SK-MEL-5 (cell line): ENCODE results near the gene MMP15. TPM values are rescaled to one million over a fixed set of nuclear protein-coding genes. Genes with fewer than 3 reads are reported as not detected.

Experiments
- DNase-seq: peaks from one replicate; pipeline ENCODE4 v3.0.0-alpha.2; 2016; ENCODE audit warnings: low read depth, low spot score
- in situ Hi-C: cut with HindIII; loops from 2 replicates; pipeline ENCODE4 v1.10.0; 2016; ENCODE audit warnings: low sequenced_read_pairs, high pct_unique_total_duplicates, low pct_unique_long_range_greater_than_20kb
- total RNA-seq: library from RNA; depleted of rRNA; stranded (reverse); fragments of >200 nt; shearing (Covaris generic); gene quantifications from 2 replicates; pipeline ENCODE4 v1.2.3, GENCODE V29; 2014

MMP15 gene
- total RNA-seq, 1 experiment from 2014 or later, result 9.1 TPM

DNA sequence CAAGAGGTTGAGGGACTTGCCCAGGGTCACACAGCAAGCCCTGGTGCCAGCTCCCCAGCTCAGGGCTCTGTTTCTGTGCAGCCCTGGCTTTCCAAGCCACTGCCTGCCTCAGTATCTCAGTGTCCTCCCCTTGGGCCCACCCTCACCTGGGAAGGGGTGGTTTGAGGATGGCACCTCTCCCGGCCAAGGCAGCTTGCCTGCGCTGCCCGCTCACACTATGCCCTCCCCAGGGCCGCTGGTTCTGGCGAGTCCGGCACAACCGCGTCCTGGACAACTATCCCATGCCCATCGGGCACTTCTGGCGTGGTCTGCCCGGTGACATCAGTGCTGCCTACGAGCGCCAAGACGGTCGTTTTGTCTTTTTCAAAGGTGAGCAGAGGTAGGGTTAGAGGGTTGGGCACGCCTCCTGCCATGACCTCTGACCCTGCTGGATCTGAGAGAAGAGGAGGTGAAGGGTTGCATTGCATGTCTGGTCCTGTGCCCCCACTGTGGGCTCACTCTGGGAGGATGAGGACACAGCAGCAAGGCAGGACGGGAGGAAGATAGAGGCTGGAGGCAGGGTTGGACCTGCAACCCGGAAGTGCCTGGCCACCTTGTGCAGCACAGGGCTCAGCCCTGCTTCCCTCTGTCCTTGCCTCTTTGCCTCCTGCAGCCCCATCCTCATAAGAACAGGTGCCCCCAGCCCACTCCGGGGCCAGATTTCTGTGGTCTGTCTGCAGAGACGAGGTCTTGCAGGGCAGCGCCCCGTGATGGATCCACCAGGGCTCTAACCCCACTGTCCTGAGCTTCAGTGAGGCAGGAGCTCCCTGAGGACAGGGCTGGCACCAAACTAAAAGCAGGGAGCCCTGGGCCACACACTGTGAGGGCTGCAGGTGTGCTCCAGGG lies 16.7 kb downstream of the MMP15 start:
- in situ Hi-C loops, result no loop called here

GRCh38 chr16:58042886-58043515 lies 17.4 kb downstream of the MMP15 start:
- DNase-seq, result no peak
- in situ Hi-C loops, result no loop called here

More for the DNA sequence above, 16.7 kb downstream of the MMP15 start:
- DNase-seq, result no peak

GRCh38 chr16:58043571-58044155 lies 18.1 kb downstream of the MMP15 start:
- in situ Hi-C loops, result no loop called here

DNA sequence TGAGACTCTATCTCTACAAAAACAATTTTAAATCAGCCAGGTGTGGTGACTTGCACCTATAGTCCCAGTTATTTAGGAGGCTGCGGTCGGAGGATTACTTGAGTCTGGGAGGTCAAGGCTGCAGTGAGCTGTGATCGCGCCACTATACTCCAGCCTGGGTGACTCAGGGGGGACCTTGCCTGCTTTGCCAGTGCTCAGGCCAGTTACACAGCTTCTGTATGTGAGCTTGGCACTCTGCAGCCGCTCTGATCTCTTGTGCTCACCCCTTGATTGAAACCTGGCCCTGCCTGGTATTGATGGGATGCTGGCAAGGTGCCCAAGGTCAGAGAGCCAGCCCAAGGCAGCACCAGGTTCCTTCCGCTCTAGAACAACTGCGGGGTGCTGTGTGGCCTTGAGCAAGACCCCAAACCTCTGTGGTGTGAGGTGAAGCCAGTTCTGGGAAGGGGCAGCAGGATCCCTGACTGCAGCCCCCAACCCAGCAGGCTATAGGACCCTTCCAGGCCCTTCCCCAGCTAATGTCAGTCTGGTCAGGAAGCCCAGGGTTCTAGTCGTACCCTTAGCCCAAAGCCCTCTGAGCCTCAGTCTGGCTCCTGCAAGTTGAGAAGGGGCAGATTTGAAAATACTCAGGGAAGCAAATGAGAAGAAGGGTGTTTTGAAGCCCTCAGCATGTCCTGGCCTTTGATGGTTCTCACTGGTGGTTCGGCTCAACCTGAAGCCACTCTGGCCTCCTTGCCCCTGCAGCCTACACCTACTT lies 18.9 kb downstream of the MMP15 start:
- no peak for DNase-seq
- in situ Hi-C loops, result no loop called here

More at GRCh38 chr16:58043571-58044155, 18.1 kb downstream of the MMP15 start:
- DNase-seq, result no peak

- in situ Hi-C loops, result no loop called here
These were observed 19.5 kb downstream of the MMP15 start for GRCh38 chr16:58045096-58045495.

DNA sequence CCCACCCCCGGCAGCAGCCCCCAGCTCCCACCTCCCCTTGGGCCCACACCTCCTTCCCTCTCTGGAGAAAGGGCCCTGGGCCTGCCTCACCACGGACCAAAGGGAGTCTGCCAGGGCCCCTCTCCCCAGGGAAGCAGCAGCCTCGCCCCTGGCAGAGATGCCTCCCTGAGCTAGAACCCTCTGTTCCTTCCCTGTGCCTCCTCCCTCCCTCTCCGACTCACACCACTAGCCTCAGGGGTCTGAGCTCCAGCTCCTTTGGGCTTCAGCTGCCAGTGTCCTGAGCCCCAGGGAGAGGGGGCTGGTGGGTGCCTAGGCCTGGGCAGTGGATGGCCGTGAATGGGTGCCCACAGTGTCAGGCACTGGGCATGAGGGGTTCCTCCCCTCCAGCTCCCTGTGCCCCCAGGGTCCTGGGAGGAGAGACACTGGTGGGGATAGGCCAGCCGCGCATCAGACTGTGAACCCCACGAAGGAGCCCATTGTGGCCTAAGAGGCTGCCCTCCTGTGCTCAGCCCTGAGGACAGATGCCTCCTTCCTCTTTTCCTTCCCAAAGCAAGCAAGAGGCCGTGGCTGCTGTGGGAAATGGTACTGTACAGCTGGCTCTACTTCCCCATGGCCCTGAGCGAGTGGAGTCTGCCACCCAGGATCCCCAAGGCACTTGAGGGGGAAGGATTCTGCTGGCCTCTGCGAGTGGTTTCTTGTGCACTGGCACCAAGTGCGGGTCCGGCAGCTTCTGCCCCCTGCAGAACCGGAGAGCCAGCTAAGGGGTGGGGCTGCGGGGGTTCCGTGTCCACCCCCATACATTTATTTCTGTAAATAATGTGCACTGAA lies 20.7 kb downstream of the MMP15 start:
- DNase-seq, result no peak
- in situ Hi-C loops, result no loop called here

More at GRCh38 chr16:58045096-58045495, 19.5 kb downstream of the MMP15 start:
- DNase-seq, result no peak

DNA sequence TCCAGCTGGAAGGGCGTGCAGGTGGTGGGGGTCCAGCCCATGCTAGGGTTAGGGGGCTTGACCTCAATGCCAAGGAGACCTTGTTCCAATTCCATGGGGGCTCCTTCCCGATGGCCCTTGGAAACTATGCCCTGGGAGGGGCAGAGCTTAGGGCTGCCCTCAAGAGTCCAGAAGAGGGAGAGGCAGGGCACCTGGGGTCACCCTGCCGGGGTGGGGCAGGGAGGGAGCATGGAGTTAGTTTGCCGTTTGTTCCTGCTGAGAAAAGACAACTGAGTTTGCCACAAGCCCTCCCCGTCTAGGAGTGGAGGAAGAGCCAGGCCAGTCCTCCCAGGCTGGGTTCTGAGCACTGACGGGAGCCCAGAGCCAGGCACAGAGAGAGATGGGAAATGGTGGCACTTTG lies 21.4 kb downstream of the MMP15 start:
- no peak for DNase-seq
- in situ Hi-C loops, result no loop called here

DNA sequence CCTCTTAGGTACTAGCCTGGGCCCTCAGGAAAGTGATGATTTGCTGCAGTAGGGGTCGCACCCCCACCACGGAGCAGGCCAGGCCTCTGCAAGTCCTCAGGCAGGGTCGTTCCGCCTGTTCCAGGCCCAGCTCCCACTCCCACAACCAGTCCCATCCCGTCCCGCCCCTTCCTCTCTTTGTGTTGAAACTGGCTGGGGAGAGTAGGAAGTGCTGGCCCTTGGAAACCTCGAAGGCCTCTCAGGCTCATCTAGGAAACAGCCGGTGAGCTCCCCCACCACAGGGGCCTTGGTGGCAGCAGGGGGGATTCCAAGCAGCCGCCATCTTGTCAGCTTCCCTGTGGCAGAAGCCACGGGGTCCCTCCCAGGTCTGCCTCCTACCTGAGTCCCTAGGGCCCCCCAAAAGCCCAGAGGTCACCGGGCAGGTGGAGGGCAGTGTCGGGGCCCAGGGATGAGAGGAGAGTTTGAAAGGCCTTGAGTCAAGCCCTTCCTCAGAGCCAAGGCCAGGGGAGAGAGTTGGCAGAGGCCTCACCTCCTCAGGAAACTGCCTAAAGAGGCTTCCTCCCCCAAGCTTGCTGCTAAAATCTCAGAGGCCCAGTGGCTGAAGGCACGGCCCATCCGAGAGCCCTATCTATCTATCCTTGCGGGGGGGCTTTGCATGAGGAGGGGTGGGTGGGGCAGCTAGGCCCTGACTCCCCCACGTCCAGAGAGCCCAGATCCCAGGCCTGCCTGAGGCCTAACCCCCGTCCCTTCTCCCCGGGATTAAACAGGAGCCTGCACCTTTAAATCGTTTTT lies 22.2 kb downstream of the MMP15 start:
- no peak for DNase-seq
- in situ Hi-C loops, result no loop called here

GRCh38 chr16:58048494-58049231 lies 23.1 kb downstream of the MMP15 start:
- DNase-seq, result peak; percentile 62
- in situ Hi-C loops, result no loop called here

DNA sequence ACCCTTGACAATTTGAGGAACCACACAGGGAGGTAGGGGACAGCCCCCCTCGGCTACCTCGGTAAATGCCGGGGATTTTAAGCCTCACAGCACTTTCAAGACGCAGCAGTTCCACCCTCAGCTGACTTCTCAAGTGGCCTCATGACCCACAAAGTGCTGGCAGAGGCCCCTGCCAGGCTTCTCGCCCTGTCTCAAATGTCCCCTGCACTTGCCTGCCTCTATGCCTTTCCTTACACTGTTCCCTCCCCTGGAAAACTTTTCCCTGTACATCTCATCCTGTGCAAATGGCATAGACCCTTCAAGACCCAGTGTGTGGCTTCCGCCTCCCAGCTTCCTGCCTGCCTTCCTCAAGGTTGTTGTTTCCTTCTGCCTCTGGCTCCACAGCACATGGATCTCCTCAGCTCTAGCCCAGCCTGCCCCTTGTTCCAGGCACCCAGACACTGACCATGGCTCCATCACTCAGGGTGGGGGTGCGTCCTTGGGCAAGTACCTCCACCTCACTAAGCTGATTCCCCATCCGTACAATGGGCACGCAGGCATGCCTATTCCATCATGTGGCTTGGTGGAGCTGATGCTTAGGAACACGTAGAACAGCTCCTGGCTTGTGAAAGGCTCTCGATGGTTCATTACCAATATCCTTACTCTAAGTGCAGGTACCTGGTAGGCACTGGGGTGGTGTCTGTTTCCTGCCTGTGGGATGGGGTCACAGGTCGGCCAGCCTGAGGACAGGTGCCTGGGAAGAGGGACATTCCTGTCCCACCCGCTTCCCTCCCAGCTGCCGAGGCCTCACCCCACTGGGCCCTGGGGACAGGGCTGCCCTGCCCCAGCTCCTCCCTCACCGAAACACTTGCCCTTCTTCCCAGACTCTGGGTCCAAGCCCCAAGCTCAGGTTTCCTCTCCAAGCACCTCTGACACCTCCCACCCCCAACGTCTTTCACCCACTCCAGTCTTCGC lies 24.0 kb downstream of the MMP15 start:
- in situ Hi-C loops, result no loop called here
- peak; percentile 52 for DNase-seq

DNA sequence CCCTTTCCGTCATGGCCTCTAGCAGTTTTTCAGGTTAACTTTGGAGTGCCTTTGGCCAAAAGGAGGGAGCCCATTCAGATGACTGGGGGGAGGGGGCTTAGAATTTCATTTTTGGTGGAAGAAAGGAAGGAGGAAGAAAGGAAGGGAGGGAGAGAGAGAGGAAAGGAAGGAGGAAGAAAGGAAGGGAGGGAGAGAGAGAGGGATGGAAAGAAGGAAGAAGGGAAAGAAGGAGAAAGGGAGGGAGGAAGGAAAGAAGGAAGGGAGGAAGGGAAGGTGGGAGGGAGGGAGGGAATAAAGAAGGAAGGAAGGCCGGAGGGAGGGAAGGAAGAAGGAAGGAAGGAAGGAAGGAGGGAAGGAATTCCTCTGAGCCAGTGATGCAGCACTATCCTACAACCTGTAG lies 25.7 kb downstream of the MMP15 start:
- no peak for DNase-seq
- in situ Hi-C loops, result no loop called here

- in situ Hi-C loops, result no loop called here
- DNase-seq, result no peak
These were observed 26.5 kb downstream of the MMP15 start for GRCh38 chr16:58051821-58052603.

DNA sequence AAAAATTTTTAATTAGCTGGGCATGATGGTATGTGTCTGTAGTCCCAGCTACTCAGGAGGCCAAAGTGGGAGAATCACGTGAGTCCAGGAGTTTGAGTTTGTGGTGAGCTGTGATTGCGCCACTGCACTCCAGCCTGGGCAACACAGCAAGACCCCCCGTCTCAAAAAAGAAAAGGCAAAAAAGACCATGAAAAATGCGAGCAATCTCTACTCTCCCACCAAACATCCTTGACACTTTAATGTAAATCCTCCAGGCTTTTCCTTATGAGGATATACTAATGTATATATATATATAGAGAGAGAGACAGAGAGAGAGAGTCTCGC lies 28.1 kb downstream of the MMP15 start:
- in situ Hi-C loops, result no loop called here
- no peak for DNase-seq

GRCh38 chr16:58054289-58054688 lies 28.7 kb downstream of the MMP15 start:
- in situ Hi-C loops, result no loop called here
- DNase-seq, result no peak
